OCI-LY1 (cell line): Measurements from ENCODE around the gene DDX4.

ENCODE experiments used
- H2AFZ ChIP-seq: fragments of 200-600 bp; sonication (generic), shearing (Covaris generic); 2 replicates; pipeline ENCODE4 v1.6.0; 2014; ENCODE audit warnings: antibody characterized with exemption, mild to moderate bottlenecking, low read length
- H3F3A ChIP-seq: fragments of 200-600 bp; sonication (generic), shearing (Covaris generic); 2 replicates; pipeline ENCODE4 v1.6.0; 2014; ENCODE audit warnings: mild to moderate bottlenecking, antibody characterized with exemption, low read length, moderate library complexity; ENCODE audit not compliant: insufficient read depth
- H3K27ac ChIP-seq: fragments of 200-600 bp; sonication (generic); 2 replicates; pipeline ENCODE4 v1.5.1; 2014; ENCODE audit warnings: low read length, mixed run types, mild to moderate bottlenecking, low read depth; ENCODE audit not compliant: poor library complexity, severe bottlenecking
- H3K27me3 ChIP-seq: fragments of 200-600 bp; sonication (generic); 2 replicates; pipeline ENCODE4 v1.6.0; 2014; ENCODE audit warnings: antibody characterized with exemption, mild to moderate bottlenecking, low read length, moderate library complexity; ENCODE audit not compliant: insufficient read depth
- H3K36me3 ChIP-seq: fragments of 200-600 bp; sonication (generic); 2 replicates; pipeline ENCODE4 v1.6.1; 2014; ENCODE audit warnings: mild to moderate bottlenecking, antibody characterized with exemption, low read length, moderate library complexity, mixed read lengths; ENCODE audit not compliant: insufficient read depth
- H3K4me1 ChIP-seq: fragments of 200-600 bp; sonication (generic); 2 replicates; pipeline ENCODE4 v1.5.1; 2014; ENCODE audit warnings: mild to moderate bottlenecking, low read length, moderate library complexity; ENCODE audit not compliant: insufficient read depth, severe bottlenecking
- H3K4me2 ChIP-seq: fragments of 200-600 bp; sonication (generic), shearing (Covaris generic); 2 replicates; pipeline ENCODE4 v1.6.1; 2014; ENCODE audit warnings: low read length
- H3K4me3 ChIP-seq: fragments of 200-600 bp; sonication (generic); 2 replicates; pipeline ENCODE4 v1.5.1; 2014; ENCODE audit warnings: low read length, low read depth, mild to moderate bottlenecking, mixed read lengths; ENCODE audit not compliant: poor library complexity, severe bottlenecking
- H3K79me2 ChIP-seq: fragments of 200-600 bp; shearing (Covaris generic); 2 replicates; pipeline ENCODE4 v1.6.1; 2016; ENCODE audit warnings: mixed run types, low read length, mixed read lengths; ENCODE audit not compliant: insufficient read depth
- H3K9ac ChIP-seq: fragments of 200-600 bp; sonication (generic), shearing (Covaris generic); 2 replicates; pipeline ENCODE4 v1.6.1; 2014; ENCODE audit warnings: mild to moderate bottlenecking, low read length, mixed read lengths
- H3K9me2 ChIP-seq: fragments of 200-600 bp; sonication (generic), shearing (Covaris generic); 2 replicates; pipeline ENCODE4 v1.6.1; 2014; ENCODE audit warnings: low read depth, mild to moderate bottlenecking, low read length, mixed read lengths
- H3K9me3 ChIP-seq: fragments of 200-600 bp; shearing (Covaris generic); 2 replicates; pipeline ENCODE4 v1.6.1; 2014; ENCODE audit warnings: low read length, mixed read lengths
- H4K20me1 ChIP-seq: fragments of 200-600 bp; sonication (generic), shearing (Covaris generic); 2 replicates; pipeline ENCODE4 v1.6.0; 2016; ENCODE audit warnings: mild to moderate bottlenecking, low read length; ENCODE audit not compliant: insufficient read depth
- CTCF ChIP-seq: fragments of 200-600 bp; sonication (generic), shearing (Covaris generic); IDR thresholded peaks from 2 replicates; pipeline ENCODE4 v1.5.1; 2017; ENCODE audit warnings: mild to moderate bottlenecking, antibody characterized with exemption, low read length, moderate library complexity, mixed read lengths
- EZH2 ChIP-seq: fragments of 200-600 bp; sonication (generic), shearing (Covaris generic); IDR thresholded peaks from 2 replicates; pipeline ENCODE4 v1.8.0; 2017; ENCODE audit warnings: borderline replicate concordance, mixed run types, mild to moderate bottlenecking, antibody characterized with exemption, low read length, moderate library complexity, mixed read lengths

The DDX4 gene

GRCh38 chr5:55712023-55712859 lies 25.6 kb upstream of the DDX4 start, which contains the start of gene SLC38A9:
Gene SLC38A9 (minus strand): TSS chr5:55712324. CDS start chr5:55697958, 14,366 bp downstream.
- peaks cover 8% of the 10 kb centered on the region; the same call in 1 of the 2 replicates for H3K36me3 ChIP-seq
- H3F3A ChIP-seq, result no peaks in the 10 kb centered on the region
- no peaks in the 10 kb centered on the region for H3K9me3 ChIP-seq
- TF ChIP-seq EZH2 (no peak), CTCF (no peak)
- H3K27me3 ChIP-seq, result no peaks in the 10 kb centered on the region; the same call in 1 of the 2 replicates
- H3K9me2 ChIP-seq, result no peaks in the 10 kb centered on the region
- H3K4me1 ChIP-seq, result peaks cover 18% of the 10 kb centered on the region
- no peak within 1 kb of the TSS for H3K27ac ChIP-seq
- no peaks in the 10 kb centered on the region for H3K79me2 ChIP-seq
- H3K9ac ChIP-seq, result peak within 1 kb of the TSS; percentile 79
- peak within 1 kb of the TSS; percentile 95 for H2AFZ ChIP-seq
- H3K4me2 ChIP-seq, result peak within 1 kb of the TSS; percentile 94
- peak within 1 kb of the TSS; percentile 84 for H3K4me3 ChIP-seq
- no peaks in the 10 kb centered on the region for H4K20me1 ChIP-seq

- Histone ChIP-seq H3K36me3 (peaks cover 1% of the 10 kb centered on the region; the same call in 1 of the 2 replicates), H3K9me2 (no peaks in the 10 kb centered on the region), H3K4me3 (no peak overlapping the region), H3K9me3 (no peaks in the 10 kb centered on the region), H3K4me1 (peaks cover 18% of the 10 kb centered on the region), H3F3A (no peaks in the 10 kb centered on the region), H3K27me3 (no peaks in the 10 kb centered on the region; the same call in 1 of the 2 replicates), H3K9ac (no peak overlapping the region), H3K4me2 (no peak overlapping the region), H4K20me1 (no peaks in the 10 kb centered on the region), H2AFZ (no peak overlapping the region), H3K79me2 (no peaks in the 10 kb centered on the region), H3K27ac (no peak overlapping the region)
- no peak for TF ChIP-seq EZH2
- no peak for TF ChIP-seq CTCF
Observed at GRCh38 chr5:55713871-55714270, 24.0 kb upstream of the DDX4 start.

- peaks cover 18% of the 10 kb centered on the region for H3K4me1 ChIP-seq
- H4K20me1 ChIP-seq, result no peaks in the 10 kb centered on the region
- no peak for TF ChIP-seq CTCF
- no peak for TF ChIP-seq EZH2
- H3F3A ChIP-seq, result no peaks in the 10 kb centered on the region
- H3K9me3 ChIP-seq, result no peaks in the 10 kb centered on the region
- H3K4me2 ChIP-seq, result no peak overlapping the region
- no peaks in the 10 kb centered on the region for H3K36me3 ChIP-seq
- no peaks in the 10 kb centered on the region for H3K9me2 ChIP-seq
- H3K79me2 ChIP-seq, result no peaks in the 10 kb centered on the region
- H3K9ac ChIP-seq, result no peak overlapping the region
- no peak overlapping the region for H2AFZ ChIP-seq
- H3K27me3 ChIP-seq, result no peaks in the 10 kb centered on the region; the same call in 1 of the 2 replicates
- no peak overlapping the region for H3K27ac ChIP-seq
- no peak overlapping the region for H3K4me3 ChIP-seq
Observed at GRCh38 chr5:55714339-55714738, 23.5 kb upstream of the DDX4 start.
